K562 (cell line): ENCODE results near the gene DNAJC2. TPM values are rescaled to one million over a fixed set of nuclear protein-coding genes. Genes with fewer than 3 reads are reported as not detected.

ENCODE experiments used
- ADNP ChIP-seq: fragments of 200-800 bp; sonication (Bioruptor generic); IDR thresholded peaks from 2 replicates; pipeline ENCODE4 v1.6.1; 2016; ENCODE audit warnings: missing genetic modification characterization, missing compliant biosample characterization
- CAMTA2 ChIP-seq: fragments of 250-450 bp; sonication (Bioruptor Pico); conservative IDR thresholded peaks from 2 replicates; pipeline ENCODE4 v1.5.1; 2022
- CBX1 ChIP-seq: sonication (generic); IDR thresholded peaks from 2 replicates; pipeline ENCODE4 v1.6.1; 2016; ENCODE audit warnings: antibody characterized with exemption, low read depth, mild to moderate bottlenecking
- CREB1 ChIP-seq, 2 experiments: sonication (generic) in 1 of 2; formaldehyde crosslinking in 1 of 2; IDR thresholded peaks; 2 replicates each; pipeline versions ENCODE4 v1.6.1 to v1.8.0; 2012 to 2022; ENCODE audit warnings: inconsistent platforms in 1 of 2, mild to moderate bottlenecking in 1 of 2, missing genetic modification reagents in 1 of 2, moderate library complexity in 1 of 2
- ETV5 ChIP-seq: sonication (generic); formaldehyde crosslinking; IDR thresholded peaks from 2 replicates; pipeline ENCODE4 v1.4.0; 2020; ENCODE audit warnings: low read depth, mild to moderate bottlenecking, missing genetic modification reagents
- HMGN3 ChIP-seq: IDR thresholded peaks from 2 replicates; pipeline ENCODE4 v1.6.1; 2011; ENCODE audit warnings: borderline replicate concordance, low read depth, mild to moderate bottlenecking, mixed read lengths, low read length; ENCODE audit not compliant: insufficient read length; ENCODE audit errors: extremely low read depth
- LEF1 ChIP-seq: fragments of 450-650 bp; IDR thresholded peaks from 2 replicates; pipeline ENCODE4 v1.6.1; 2016; ENCODE audit warnings: mild to moderate bottlenecking
- MECOM ChIP-seq: fragments of 250-450 bp; sonication (Bioruptor Pico); IDR thresholded peaks from 2 replicates; pipeline ENCODE4 v1.8.0; 2022; ENCODE audit warnings: inconsistent platforms
- MTF1 ChIP-seq: fragments of 250-450 bp; sonication (Bioruptor Pico); IDR thresholded peaks from 2 replicates; pipeline ENCODE4 v1.9.0; 2021; ENCODE audit warnings: moderate library complexity, mild to moderate bottlenecking, inconsistent platforms, borderline replicate concordance
- POLR2AphosphoS5 ChIP-seq: IDR thresholded peaks from 2 replicates; pipeline ENCODE4 v1.6.1; 2011; ENCODE audit warnings: mild to moderate bottlenecking, low read depth, low read length, moderate library complexity; ENCODE audit not compliant: control insufficient read depth, insufficient read depth
- SP2 ChIP-seq: IDR thresholded peaks from 2 replicates; pipeline ENCODE4 v1.6.1; 2011; ENCODE audit warnings: mild to moderate bottlenecking, low read depth, low read length, moderate library complexity; ENCODE audit not compliant: poor library complexity, severe bottlenecking; ENCODE audit errors: extremely low read depth
- STAT5A ChIP-seq: IDR thresholded peaks from 2 replicates; pipeline ENCODE4 v1.6.1; 2012; ENCODE audit warnings: low read length, inconsistent platforms, borderline replicate concordance
- TAF1 ChIP-seq: IDR thresholded peaks from 2 replicates; pipeline ENCODE4 v1.6.1; 2011; ENCODE audit warnings: mild to moderate bottlenecking, low read length, moderate library complexity; ENCODE audit not compliant: insufficient read depth, control insufficient read depth, severe bottlenecking; ENCODE audit errors: extremely low read depth
- TAF9B ChIP-seq: fragments of 450-650 bp; IDR thresholded peaks from 2 replicates; pipeline ENCODE4 v1.6.1; 2018; ENCODE audit warnings: mild to moderate bottlenecking; ENCODE audit not compliant: partially characterized antibody
- ZBTB5 ChIP-seq: fragments of 450-650 bp; IDR thresholded peaks from 2 replicates; pipeline ENCODE4 v1.6.1; 2017; ENCODE audit warnings: antibody characterized with exemption
- ZBTB8A ChIP-seq: fragments of 450-650 bp; IDR thresholded peaks from 2 replicates; pipeline ENCODE4 v1.6.1; 2018; ENCODE audit warnings: mild to moderate bottlenecking, moderate library complexity; ENCODE audit not compliant: partially characterized antibody
- ZC3H8 ChIP-seq: fragments of 450-650 bp; IDR thresholded peaks from 2 replicates; pipeline ENCODE4 v1.6.1; 2017
- ZNF347 ChIP-seq: fragments of 450-650 bp; formaldehyde crosslinking; IDR thresholded peaks from 2 replicates; pipeline ENCODE4 v1.4.0; 2020; ENCODE audit warnings: low read depth, mild to moderate bottlenecking, moderate library complexity
- polyA plus RNA-seq, 8 experiments: library from polyadenylated mRNA; depleted of rRNA in 4 of 8; stranded (reverse) in 5 of 8; unstranded in 3 of 8; fragments of >200 nt; fragmentation: Nextera tagmentation in 2 of 8; fragmentation: Illumina TruSeq in 1 of 8; extraction: Ambion mirVana in 2 of 8; extraction: Trizol in 1 of 8; gene quantifications; 2 replicates each; pipeline versions ENCODE4 v1.2.1 to v1.2.3, GENCODE V29; 2011 to 2014; ENCODE audit warnings: inconsistent platforms in 1 of 8, missing spikeins in 1 of 8
- total RNA-seq, 7 experiments: library from RNA; depleted of rRNA in 6 of 7; stranded (reverse); fragments of >200 nt in 6 of 7; fragmentation: Illumina TruSeq in 2 of 7; extraction: Trizol in 2 of 7; gene quantifications; 2 replicates each; pipeline versions ENCODE4 v1.2.1 to v1.2.3, GENCODE V29; 2011 to 2021; ENCODE audit warnings: low replicate concordance in 1 of 7
- TF ChIP-seq, protein P1 (sequence below), 2 experiments: IDR thresholded peaks; 2 replicates each; pipeline ENCODE4 v1.6.1; 2012; ENCODE audit warnings: improper control_type of control experiment in 2 of 2, low read depth in 2 of 2, low read length in 2 of 2, borderline replicate concordance in 1 of 2
- TF ChIP-seq, protein P2 (sequence below): fragments of 250-450 bp; sonication (Bioruptor Pico); IDR thresholded peaks from 2 replicates; pipeline ENCODE4 v1.5.0; 2021; ENCODE audit warnings: mild to moderate bottlenecking, moderate library complexity

Gene DNAJC2
- total and polyA plus RNA-seq, 9 of the 15 experiments (the other 6 are each of a cell fraction or from before 2014, with no cell fraction given), result 40.2 to 157 (median 92.1) TPM

DNA sequence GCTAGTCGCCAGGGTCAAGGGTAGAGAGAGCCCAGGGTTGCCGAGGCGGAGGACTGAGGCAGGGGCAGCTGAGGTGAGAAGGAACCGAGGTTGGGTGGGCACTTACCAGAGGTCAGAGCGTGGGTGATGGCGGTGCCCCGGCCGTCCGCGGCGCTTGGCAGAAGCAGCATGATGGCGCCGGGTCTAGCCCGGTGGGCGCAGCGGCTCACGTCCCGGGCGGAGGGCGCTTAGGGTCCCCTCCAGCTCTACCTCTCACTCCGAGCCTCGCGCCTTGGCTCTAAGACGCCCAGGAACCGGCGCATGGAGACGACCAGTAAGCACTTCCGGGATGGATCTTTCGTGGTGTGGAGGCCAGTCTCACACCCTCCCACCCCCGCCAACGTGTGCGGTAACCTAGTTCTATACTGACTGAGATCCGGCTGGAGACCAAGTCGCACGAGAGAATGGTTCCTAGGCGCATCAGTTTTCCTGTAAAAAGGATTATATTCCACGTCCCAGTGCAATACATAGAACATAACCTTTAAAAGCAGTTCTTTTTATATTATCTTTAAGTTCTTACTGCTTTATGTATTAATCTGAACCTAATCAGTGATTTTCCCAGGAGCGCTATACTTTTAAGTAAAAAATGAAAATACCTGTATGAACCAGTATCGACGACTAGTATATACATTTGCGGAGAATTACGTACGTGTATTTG is at the start of gene DNAJC2 (continued):
- TF ChIP-seq SP2 (no peak), ETV5 (peak; percentile 67; the same call in 1 of the 2 replicates), TAF9B (peak; percentile 96), MECOM (CRISPR knock-in tag) (no peak), ADNP (no peak), STAT5A (peak; percentile 43; the same call in 1 of the 2 replicates), HMGN3 (peak; percentile 60), ZBTB8A (no peak), CBX1 (peak; percentile 74), ZBTB5 (no peak), POLR2AphosphoS5 (peak; percentile 96), CREB1 (IDR thresholded peaks at IDR 0.05) (peak; percentile 85), CREB1 (CRISPR knock-in tag; IDR thresholded peaks at IDR 0.05) (peak; percentile 65; the same call in 1 of the 2 replicates), ZNF347 (CRISPR knock-in tag) (no peak), ZC3H8 (no peak), TAF1 (peak; percentile 99), MTF1 (CRISPR knock-in tag) (no peak), CAMTA2 (CRISPR knock-in tag) (0 out of 2 replicates have a peak, but pooled peaks have one; percentile 79), LEF1 (no peak)
- TF ChIP-seq, protein P1, sequence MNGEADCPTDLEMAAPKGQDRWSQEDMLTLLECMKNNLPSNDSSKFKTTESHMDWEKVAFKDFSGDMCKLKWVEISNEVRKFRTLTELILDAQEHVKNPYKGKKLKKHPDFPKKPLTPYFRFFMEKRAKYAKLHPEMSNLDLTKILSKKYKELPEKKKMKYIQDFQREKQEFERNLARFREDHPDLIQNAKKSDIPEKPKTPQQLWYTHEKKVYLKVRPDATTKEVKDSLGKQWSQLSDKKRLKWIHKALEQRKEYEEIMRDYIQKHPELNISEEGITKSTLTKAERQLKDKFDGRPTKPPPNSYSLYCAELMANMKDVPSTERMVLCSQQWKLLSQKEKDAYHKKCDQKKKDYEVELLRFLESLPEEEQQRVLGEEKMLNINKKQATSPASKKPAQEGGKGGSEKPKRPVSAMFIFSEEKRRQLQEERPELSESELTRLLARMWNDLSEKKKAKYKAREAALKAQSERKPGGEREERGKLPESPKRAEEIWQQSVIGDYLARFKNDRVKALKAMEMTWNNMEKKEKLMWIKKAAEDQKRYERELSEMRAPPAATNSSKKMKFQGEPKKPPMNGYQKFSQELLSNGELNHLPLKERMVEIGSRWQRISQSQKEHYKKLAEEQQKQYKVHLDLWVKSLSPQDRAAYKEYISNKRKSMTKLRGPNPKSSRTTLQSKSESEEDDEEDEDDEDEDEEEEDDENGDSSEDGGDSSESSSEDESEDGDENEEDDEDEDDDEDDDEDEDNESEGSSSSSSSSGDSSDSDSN (IDR thresholded peaks at IDR 0.05; ENCODE audit: borderline replicate concordance in 1 of 2, low read depth in 2 of 2, low read length in 2 of 2), result peak in 1 of 2 experiments; percentile 63; a peak in 1 of 4 replicates
- TF ChIP-seq, protein P2, sequence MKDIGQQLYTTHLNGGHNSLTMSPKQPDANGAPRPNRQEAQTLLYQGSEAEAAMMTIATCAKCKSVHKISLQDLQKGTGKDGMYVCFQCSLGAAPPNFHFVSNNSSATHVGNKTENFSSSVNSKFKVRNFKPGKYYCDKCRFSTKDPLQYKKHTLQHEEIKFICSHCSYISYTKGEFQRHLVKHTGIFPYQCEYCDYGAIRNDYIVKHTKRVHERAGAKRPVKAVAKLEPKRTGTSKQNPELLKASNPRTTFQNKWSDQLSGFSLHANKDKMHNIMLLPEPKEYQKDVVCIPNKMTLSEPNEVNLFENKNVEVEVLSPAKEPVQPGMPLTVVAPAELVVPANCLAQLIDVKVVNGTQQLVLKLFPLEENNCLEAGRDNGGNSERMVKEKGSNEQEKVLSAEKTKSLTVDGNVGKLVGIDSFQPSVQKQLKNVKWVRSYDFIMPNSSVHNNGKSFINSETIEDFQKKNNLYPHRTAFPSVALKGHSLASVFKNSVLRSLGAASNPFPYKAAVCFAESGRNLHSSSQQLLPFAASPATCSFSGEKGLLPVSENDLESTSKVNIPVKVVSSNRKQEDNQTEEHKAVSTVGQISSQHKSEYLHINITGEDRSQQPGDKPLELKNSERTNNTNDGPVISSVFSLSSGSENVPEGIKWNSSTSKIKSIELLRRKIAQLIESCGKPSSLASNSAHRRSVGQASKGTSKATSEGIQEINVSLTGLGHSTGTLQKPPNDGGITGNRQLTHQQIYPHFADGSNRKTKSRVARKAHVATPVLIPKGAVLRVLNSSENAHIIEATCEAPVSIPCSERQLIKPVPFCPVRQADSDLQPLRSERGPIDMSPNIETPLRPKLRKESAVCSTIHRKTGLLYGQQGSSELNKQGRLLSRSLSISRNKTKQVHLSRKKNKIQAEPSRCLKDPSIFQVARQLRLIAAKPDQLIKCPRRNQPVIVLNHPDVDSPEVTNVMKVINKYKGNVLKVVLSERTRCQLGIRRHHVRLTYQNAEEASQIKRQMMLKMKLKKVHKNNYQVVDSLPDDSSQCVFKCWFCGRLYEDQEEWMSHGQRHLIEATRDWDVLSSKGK (CRISPR knock-in tag), result no peak
